Panc1 (cell line): ENCODE results near the gene KREMEN2. TPM values are rescaled to one million over a fixed set of nuclear protein-coding genes. Genes with fewer than 3 reads are reported as not detected.

Experiments
- ATAC-seq: fragments of 200-7000 bp; cut with Tn5 transposase; 2 replicates; pipeline ENCODE4 v1.9.1; 2020; ENCODE audit warnings: mild to moderate bottlenecking, moderate library complexity
- BruUV-seq: library from RNA; stranded (reverse); fragments of 400-500 nt; replicated peaks from 2 replicates; lab custom pipeline; 2021; lab: Mats Ljungman, UMichigan
- CTCF ChIA-PET: fragments of 300-600 bp; sonication (Branson Sonifier 250); formaldehyde crosslinking; loops from one replicate; lab custom pipeline; 2022; ENCODE audit warnings: antibody characterized with exemption; lab: Charles Lee
- POLR2A ChIA-PET: fragments of 300-600 bp; sonication (Branson Sonifier 250); formaldehyde crosslinking; loops from one replicate; lab custom pipeline; 2022; ENCODE audit warnings: antibody characterized with exemption; lab: Charles Lee
- DNase-seq: peaks from one replicate; pipeline ENCODE4 v3.0.0-alpha.2; 2010; ENCODE audit warnings: low read depth, low spot score
- H3K27ac ChIP-seq: 2 replicates; pipeline ENCODE4 v1.5.1; 2011; ENCODE audit warnings: mild to moderate bottlenecking, low read length, inconsistent platforms
- H3K27me3 ChIP-seq: fragments of 200-500 bp; sonication (Bioruptor generic); 2 replicates; pipeline ENCODE4 v1.6.0; 2014; ENCODE audit warnings: low read length, inconsistent platforms; ENCODE audit not compliant: control insufficient read depth, insufficient read depth
- H3K36me3 ChIP-seq: fragments of 200-500 bp; sonication (Bioruptor generic); 2 replicates; pipeline ENCODE4 v1.5.1; 2014; ENCODE audit warnings: inconsistent platforms, mild to moderate bottlenecking, low read length, moderate library complexity; ENCODE audit not compliant: control insufficient read depth, insufficient read depth
- H3K4me1 ChIP-seq: 2 replicates; pipeline ENCODE4 v1.5.1; 2011; ENCODE audit warnings: inconsistent platforms, mild to moderate bottlenecking, low read length, moderate library complexity; ENCODE audit not compliant: control insufficient read depth, insufficient read depth
- H3K4me3 ChIP-seq, 2 experiments: 2 replicates each; pipeline ENCODE4 v1.5.1; 2011 to 2012; ENCODE audit warnings: low read depth in 2 of 2, low read length in 2 of 2, mild to moderate bottlenecking in 2 of 2, inconsistent platforms in 1 of 2, moderate library complexity in 1 of 2
- H3K9me3 ChIP-seq: fragments of 200-500 bp; sonication (Bioruptor generic); 2 replicates; pipeline ENCODE4 v1.5.1; 2014; ENCODE audit warnings: low read depth, mild to moderate bottlenecking, inconsistent platforms, low read length, moderate library complexity; ENCODE audit not compliant: control insufficient read depth, insufficient read depth
- POLR2AphosphoS5 ChIP-seq: IDR thresholded peaks from 2 replicates; pipeline ENCODE4 v1.6.1; 2012; ENCODE audit warnings: mild to moderate bottlenecking, low read depth, low read length, moderate library complexity
- SIN3A ChIP-seq: IDR thresholded peaks from 2 replicates; pipeline ENCODE4 v1.6.1; 2012; ENCODE audit warnings: low read depth, mild to moderate bottlenecking, low read length, moderate library complexity, borderline replicate concordance; ENCODE audit not compliant: insufficient read depth
- TCF7L2 ChIP-seq: IDR thresholded peaks from 2 replicates; pipeline ENCODE4 v1.6.1; 2011; ENCODE audit warnings: mild to moderate bottlenecking, low read depth, low read length, inconsistent platforms
- in situ Hi-C: cut with HindIII; loops from 2 replicates; pipeline ENCODE4 v1.10.0; 2016; ENCODE audit warnings: low sequenced_read_pairs, low pct_unique_long_range_greater_than_20kb
- intact Hi-C: fragments of 100-400 bp; cut with micrococcal nuclease; formaldehyde crosslinking; loops from one replicate; pipeline ENCODE4 v1.10.0; 2022; ENCODE audit not compliant: unreplicated experiment
- total RNA-seq: library from RNA; stranded (reverse); gene quantifications from one replicate; pipeline ENCODE4 v1.2.1, GENCODE V29; 2021; ENCODE audit not compliant: unreplicated experiment
- TF ChIP-seq, protein P1 (sequence below): fragments of 450-650 bp; IDR thresholded peaks from 2 replicates; pipeline ENCODE4 v1.5.1; 2017; ENCODE audit warnings: mild to moderate bottlenecking
- TF ChIP-seq, protein P2 (sequence below), 2 experiments: IDR thresholded peaks; 2 replicates each; pipeline ENCODE4 v1.6.1; 2011 to 2012; ENCODE audit warnings: low read depth in 2 of 2, control low read depth in 1 of 2, low read length in 1 of 2, mild to moderate bottlenecking in 1 of 2, moderate library complexity in 1 of 2; ENCODE audit not compliant: insufficient read depth in 1 of 2

KREMEN2 gene
- total RNA-seq, 1 experiment from 2014 or later = 10.8 TPM

DNA sequence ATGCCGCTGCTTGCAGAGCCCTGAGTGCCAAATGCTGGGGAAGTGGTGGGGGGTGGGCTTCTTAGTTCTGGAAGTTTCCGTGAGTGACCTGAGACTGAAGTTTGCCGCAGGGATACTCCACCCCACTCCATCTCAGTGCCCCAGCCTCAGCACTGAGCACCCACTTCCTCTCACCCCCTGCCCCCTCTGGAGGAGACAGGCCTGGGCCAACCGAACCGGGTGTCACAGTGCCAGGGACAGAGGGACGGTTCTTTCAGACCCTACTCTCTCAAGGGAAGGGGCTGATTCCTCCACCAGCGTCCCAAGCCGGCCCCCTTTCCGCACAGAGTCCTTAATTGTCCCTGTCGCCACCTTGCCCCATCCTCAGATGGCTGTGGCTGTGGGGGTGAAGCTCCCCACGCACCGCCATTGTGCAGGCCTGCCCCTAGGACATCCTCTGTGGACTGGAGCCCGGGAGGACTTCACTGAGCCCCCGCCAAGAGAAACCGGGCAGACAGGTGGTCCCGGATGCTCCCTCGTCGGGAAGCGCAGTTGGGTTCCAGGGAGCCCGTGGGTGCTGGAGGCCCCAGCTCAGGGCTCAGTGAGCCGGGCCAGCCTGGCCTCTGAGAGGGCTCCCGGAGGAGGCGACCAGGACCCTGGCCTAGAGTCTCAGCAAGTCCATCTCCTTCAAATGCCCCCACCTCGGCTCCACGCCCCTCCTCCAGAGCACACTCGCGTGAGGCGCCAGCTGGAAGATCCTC lies 1.6 kb upstream of the KREMEN2 start:
- peak overlapping the region; percentile 11 for H3K27ac ChIP-seq
- DNase-seq (no peak), ATAC-seq (no peak)
- ChIA-PET CTCF (interaction anchor here (0.6 to 0.7 kb wide), 2 partner anchors 427 to 1377 kb away, joined by 3 to 9 read pairs; no protein-coding TSS in a partner anchor), POLR2A (interaction anchor here (0.6 kb wide), 1 partner anchor 48 kb away, joined by 4 read pairs; no protein-coding TSS in a partner anchor)
- peaks cover 17% of the 10 kb centered on the region for H3K4me1 ChIP-seq
- no peaks in the 10 kb centered on the region for H3K9me3 ChIP-seq
- TF ChIP-seq, protein P1, sequence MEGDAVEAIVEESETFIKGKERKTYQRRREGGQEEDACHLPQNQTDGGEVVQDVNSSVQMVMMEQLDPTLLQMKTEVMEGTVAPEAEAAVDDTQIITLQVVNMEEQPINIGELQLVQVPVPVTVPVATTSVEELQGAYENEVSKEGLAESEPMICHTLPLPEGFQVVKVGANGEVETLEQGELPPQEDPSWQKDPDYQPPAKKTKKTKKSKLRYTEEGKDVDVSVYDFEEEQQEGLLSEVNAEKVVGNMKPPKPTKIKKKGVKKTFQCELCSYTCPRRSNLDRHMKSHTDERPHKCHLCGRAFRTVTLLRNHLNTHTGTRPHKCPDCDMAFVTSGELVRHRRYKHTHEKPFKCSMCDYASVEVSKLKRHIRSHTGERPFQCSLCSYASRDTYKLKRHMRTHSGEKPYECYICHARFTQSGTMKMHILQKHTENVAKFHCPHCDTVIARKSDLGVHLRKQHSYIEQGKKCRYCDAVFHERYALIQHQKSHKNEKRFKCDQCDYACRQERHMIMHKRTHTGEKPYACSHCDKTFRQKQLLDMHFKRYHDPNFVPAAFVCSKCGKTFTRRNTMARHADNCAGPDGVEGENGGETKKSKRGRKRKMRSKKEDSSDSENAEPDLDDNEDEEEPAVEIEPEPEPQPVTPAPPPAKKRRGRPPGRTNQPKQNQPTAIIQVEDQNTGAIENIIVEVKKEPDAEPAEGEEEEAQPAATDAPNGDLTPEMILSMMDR = no peak
- TF ChIP-seq POLR2AphosphoS5 (no peak), TCF7L2 (no peak; the same call in 1 of the 2 replicates), SIN3A (no peak)
- TF ChIP-seq, protein P2, sequence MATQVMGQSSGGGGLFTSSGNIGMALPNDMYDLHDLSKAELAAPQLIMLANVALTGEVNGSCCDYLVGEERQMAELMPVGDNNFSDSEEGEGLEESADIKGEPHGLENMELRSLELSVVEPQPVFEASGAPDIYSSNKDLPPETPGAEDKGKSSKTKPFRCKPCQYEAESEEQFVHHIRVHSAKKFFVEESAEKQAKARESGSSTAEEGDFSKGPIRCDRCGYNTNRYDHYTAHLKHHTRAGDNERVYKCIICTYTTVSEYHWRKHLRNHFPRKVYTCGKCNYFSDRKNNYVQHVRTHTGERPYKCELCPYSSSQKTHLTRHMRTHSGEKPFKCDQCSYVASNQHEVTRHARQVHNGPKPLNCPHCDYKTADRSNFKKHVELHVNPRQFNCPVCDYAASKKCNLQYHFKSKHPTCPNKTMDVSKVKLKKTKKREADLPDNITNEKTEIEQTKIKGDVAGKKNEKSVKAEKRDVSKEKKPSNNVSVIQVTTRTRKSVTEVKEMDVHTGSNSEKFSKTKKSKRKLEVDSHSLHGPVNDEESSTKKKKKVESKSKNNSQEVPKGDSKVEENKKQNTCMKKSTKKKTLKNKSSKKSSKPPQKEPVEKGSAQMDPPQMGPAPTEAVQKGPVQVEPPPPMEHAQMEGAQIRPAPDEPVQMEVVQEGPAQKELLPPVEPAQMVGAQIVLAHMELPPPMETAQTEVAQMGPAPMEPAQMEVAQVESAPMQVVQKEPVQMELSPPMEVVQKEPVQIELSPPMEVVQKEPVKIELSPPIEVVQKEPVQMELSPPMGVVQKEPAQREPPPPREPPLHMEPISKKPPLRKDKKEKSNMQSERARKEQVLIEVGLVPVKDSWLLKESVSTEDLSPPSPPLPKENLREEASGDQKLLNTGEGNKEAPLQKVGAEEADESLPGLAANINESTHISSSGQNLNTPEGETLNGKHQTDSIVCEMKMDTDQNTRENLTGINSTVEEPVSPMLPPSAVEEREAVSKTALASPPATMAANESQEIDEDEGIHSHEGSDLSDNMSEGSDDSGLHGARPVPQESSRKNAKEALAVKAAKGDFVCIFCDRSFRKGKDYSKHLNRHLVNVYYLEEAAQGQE (IDR thresholded peaks at IDR 0.05; ENCODE audit: insufficient read depth in 1 of 2, low read depth in 2 of 2, low read length in 1 of 2) = no peak
- peak overlapping the region in 1 of 2 experiments; percentile 81; a peak in 3 of 4 replicates for H3K4me3 ChIP-seq
- TSS peak; percentile 49 for BruUV-seq
- H3K36me3 ChIP-seq = no peaks in the 10 kb centered on the region; the same call in 1 of the 2 replicates
- no peaks in the 10 kb centered on the region for H3K27me3 ChIP-seq
- in situ Hi-C loops (no loop called here), intact Hi-C loops (no loop called here)

DNA sequence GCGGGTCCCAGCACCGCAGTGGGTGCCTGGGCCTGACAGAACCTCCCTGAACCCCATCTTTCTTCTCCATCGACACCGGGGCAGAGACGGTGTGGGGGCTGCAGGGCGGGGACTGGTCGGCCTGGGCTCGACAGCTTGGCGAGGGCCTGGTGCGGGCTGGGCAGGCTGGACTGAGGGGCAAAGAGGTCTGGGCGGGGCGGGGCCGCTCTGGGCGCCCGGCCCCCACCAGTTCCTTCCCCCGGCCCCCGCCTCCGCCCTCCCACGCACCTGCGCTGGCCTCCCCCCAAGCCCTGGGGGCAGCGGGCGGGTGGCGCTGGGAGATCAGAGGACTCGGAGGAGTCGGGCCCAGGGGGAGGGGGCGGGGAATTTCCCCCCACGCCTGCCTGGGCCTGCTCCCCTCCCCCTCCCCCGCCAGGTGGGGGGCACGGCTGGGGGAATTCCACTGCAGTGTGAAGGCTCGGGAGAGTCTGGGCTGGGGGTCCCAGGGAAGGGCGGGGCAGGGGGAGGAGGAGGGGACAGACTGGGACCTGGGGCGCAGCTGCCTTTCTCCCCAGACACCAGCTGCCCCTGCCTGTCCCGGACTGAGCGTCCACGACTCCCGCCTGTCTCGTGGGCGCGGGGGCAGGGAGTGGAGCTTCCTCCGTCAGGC lies 877 bp upstream of the KREMEN2 start:
- BruUV-seq = no TSS peak
- H3K27me3 ChIP-seq = no peaks in the 10 kb centered on the region
- peak overlapping the region; percentile 79; the same call in 1 of the 2 replicates for H3K27ac ChIP-seq
- H3K4me1 ChIP-seq = peaks cover 19% of the 10 kb centered on the region
- H3K36me3 ChIP-seq = no peaks in the 10 kb centered on the region; the same call in 1 of the 2 replicates
- POLR2A ChIA-PET = interaction anchor here (0.5 to 0.6 kb wide), 2 partner anchors 32 to 47 kb away, joined by 3 to 4 read pairs; no protein-coding TSS in a partner anchor
- H3K9me3 ChIP-seq = no peaks in the 10 kb centered on the region
- ATAC-seq (peak; percentile 7; the same call in 1 of the 2 replicates), DNase-seq (no peak)
- TF ChIP-seq SIN3A = no peak
- TF ChIP-seq, protein P1 = no peak
- TF ChIP-seq, protein P2 (IDR thresholded peaks at IDR 0.05; ENCODE audit: insufficient read depth in 1 of 2, low read depth in 2 of 2, low read length in 1 of 2) = no peak
- no peak for TF ChIP-seq TCF7L2
- in situ Hi-C loops = no loop called here
- intact Hi-C loops = no loop called here
- CTCF ChIA-PET = no interaction called here
- H3K4me3 ChIP-seq = peak overlapping the region; percentile 56 to 81
